ENCODE results near the gene TAOK1. TPM values are rescaled to one million over a fixed set of nuclear protein-coding genes. Genes with fewer than 3 reads are reported as not detected.

The TAOK1 gene
- total RNA-seq, 1 donor from 2014 or later = 49.1 TPM

GRCh38 chr17:29586676-29587469, 196.7 kb downstream of the TAOK1 start:
- TF ChIP-seq, protein P1, sequence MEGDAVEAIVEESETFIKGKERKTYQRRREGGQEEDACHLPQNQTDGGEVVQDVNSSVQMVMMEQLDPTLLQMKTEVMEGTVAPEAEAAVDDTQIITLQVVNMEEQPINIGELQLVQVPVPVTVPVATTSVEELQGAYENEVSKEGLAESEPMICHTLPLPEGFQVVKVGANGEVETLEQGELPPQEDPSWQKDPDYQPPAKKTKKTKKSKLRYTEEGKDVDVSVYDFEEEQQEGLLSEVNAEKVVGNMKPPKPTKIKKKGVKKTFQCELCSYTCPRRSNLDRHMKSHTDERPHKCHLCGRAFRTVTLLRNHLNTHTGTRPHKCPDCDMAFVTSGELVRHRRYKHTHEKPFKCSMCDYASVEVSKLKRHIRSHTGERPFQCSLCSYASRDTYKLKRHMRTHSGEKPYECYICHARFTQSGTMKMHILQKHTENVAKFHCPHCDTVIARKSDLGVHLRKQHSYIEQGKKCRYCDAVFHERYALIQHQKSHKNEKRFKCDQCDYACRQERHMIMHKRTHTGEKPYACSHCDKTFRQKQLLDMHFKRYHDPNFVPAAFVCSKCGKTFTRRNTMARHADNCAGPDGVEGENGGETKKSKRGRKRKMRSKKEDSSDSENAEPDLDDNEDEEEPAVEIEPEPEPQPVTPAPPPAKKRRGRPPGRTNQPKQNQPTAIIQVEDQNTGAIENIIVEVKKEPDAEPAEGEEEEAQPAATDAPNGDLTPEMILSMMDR (IDR thresholded peaks at IDR 0.05; ENCODE audit: insufficient read depth, low read length, poor library complexity, severe bottlenecking) = no peak
- Histone ChIP-seq H3K36me3 (ENCODE audit: control insufficient read depth, insufficient read depth, low read length) (no peaks in the 10 kb centered on the region), H3K27me3 (ENCODE audit: control insufficient read depth, insufficient read depth, low read length) (no peaks in the 10 kb centered on the region), H3K4me3 (ENCODE audit: low read depth, low read length) (no peak overlapping the region)
- no peak for DNase-seq (ENCODE audit: low read depth)

- TF ChIP-seq, protein P1 (IDR thresholded peaks at IDR 0.05; ENCODE audit: insufficient read depth, low read length, poor library complexity, severe bottlenecking) = no peak
- no peak for DNase-seq (ENCODE audit: low read depth)
- Histone ChIP-seq H3K27me3 (ENCODE audit: control insufficient read depth, insufficient read depth, low read length) (no peaks in the 10 kb centered on the region), H3K4me3 (ENCODE audit: low read depth, low read length) (peak overlapping the region; percentile 73), H3K36me3 (ENCODE audit: control insufficient read depth, insufficient read depth, low read length) (no peaks in the 10 kb centered on the region)
Measured at GRCh38 chr17:29587591-29587990, 197.4 kb downstream of the TAOK1 start.

- H3K4me3 ChIP-seq (ENCODE audit: low read depth, low read length) = peak overlapping the region; percentile 73
- H3K27me3 ChIP-seq (ENCODE audit: control insufficient read depth, insufficient read depth, low read length) = no peaks in the 10 kb centered on the region
- TF ChIP-seq, protein P1 (IDR thresholded peaks at IDR 0.05; ENCODE audit: insufficient read depth, low read length, poor library complexity, severe bottlenecking) = no peak
- DNase-seq (ENCODE audit: low read depth) = no peak
- no peaks in the 10 kb centered on the region for H3K36me3 ChIP-seq (ENCODE audit: control insufficient read depth, insufficient read depth, low read length)
Measured at GRCh38 chr17:29588017-29588561, 197.9 kb downstream of the TAOK1 start.

- DNase-seq (ENCODE audit: low read depth) = no peak
- TF ChIP-seq, protein P1 (IDR thresholded peaks at IDR 0.05; ENCODE audit: insufficient read depth, low read length, poor library complexity, severe bottlenecking) = no peak
- no peaks in the 10 kb centered on the region for H3K27me3 ChIP-seq (ENCODE audit: control insufficient read depth, insufficient read depth, low read length)
- peak overlapping the region; percentile 73 for H3K4me3 ChIP-seq (ENCODE audit: low read depth, low read length)
- no peaks in the 10 kb centered on the region for H3K36me3 ChIP-seq (ENCODE audit: control insufficient read depth, insufficient read depth, low read length)
Measured at GRCh38 chr17:29588562-29589411, 198.6 kb downstream of the TAOK1 start.

- H3K36me3 ChIP-seq (ENCODE audit: control insufficient read depth, insufficient read depth, low read length) = no peaks in the 10 kb centered on the region
- peak within 1 kb of the TSS; percentile 73 for H3K4me3 ChIP-seq (ENCODE audit: low read depth, low read length)
- TF ChIP-seq, protein P1 (IDR thresholded peaks at IDR 0.05; ENCODE audit: insufficient read depth, low read length, poor library complexity, severe bottlenecking) = no peak
- no peaks in the 10 kb centered on the region for H3K27me3 ChIP-seq (ENCODE audit: control insufficient read depth, insufficient read depth, low read length)
- no peak for DNase-seq (ENCODE audit: low read depth)
Measured at GRCh38 chr17:29589524-29590410, 199.6 kb downstream of the TAOK1 start, which contains the start of gene GIT1. Gene GIT1 (minus strand): TSS chr17:29589648. CDS start chr17:29589378, 270 bp downstream.

Data from kidney epithelial cell (primary cell).